Activated CD4-positive, CD25-positive, alpha-beta regulatory T cell treated with anti-CD3 and anti-CD28 coated beads, Interleukin-2, amount 50 U/mL, for 24 hours (primary cell): ENCODE results near the gene RABIF.
A peak's percentile ranks its signal among the peaks of the same experiment; 100 is the strongest.
"Not testable (repeated sequence)": the region's sequence is repeated elsewhere in the genome, so short reads cannot be mapped to it uniquely, and the experiment has no call there.

Experiments used
- ATAC-seq, 2 donors: fragments of 150-1000 bp; cut with Tn5 transposase; one replicate each; pipeline ENCODE4 v1.10.0; 2021; ENCODE audit warnings: mild to moderate bottlenecking in 1 of 2, moderate library complexity in 1 of 2

RABIF gene

GRCh38 chr1:202888531-202889360 lies at the start of gene RABIF:
TSS of gene RABIF (minus strand) at chr1:202889149. CDS start at chr1:202889098, 51 bp downstream.
- ATAC-seq = peak; percentile 91

- no peak for ATAC-seq
Observed at GRCh38 chr1:202938287-202938925, 49.5 kb upstream of the RABIF start.

DNA sequence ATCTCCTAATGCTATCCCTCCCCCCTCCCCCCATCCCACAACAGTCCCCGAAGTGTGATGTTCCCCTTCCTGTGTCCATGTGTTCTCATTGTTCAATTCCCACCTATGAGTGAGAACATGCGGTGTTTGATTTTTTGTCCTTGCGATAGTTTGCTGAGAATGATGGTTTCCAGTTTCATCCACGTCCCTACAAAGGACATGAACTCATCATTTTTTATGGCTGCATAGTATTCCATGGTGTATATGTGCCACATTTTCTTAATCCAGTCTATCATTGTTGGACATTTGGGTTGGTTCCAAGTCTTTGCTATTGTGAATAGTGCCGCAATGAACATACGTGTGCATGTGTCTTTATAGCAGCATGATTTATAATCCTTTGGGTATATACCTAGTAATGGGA lies 47.5 kb upstream of the RABIF start:
- ATAC-seq = not testable (repeated sequence)

GRCh38 chr1:202935844-202936243 lies 46.9 kb upstream of the RABIF start:
- no peak for ATAC-seq

GRCh38 chr1:202934755-202935154 lies 45.8 kb upstream of the RABIF start:
- ATAC-seq = no peak

DNA sequence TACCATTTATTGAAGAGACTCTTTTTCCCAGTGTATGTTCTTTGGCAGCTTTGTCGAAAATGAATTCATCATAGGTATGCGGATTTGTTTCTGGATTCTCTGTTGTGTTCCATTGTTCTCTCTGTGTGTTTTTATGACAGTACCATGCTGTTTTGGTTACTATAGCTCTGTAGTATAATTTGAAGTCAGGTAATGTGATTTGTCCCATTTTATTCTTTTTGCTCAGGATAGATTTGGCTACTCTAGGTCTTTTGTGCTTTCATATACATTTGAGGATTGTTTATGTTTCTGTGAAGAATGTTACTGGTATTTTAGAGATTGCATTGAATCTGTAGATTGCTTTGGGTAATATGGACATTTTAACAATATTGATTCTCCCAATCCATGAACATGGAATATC lies 43.5 kb upstream of the RABIF start:
- ATAC-seq = no peak

GRCh38 chr1:202926581-202927491 lies 37.9 kb upstream of the RABIF start, which contains the start of gene KLHL12:
TSS of gene KLHL12 (minus strand) at chr1:202927234. CDS start at chr1:202925162, 2,072 bp downstream.
- peak; percentile 96 for ATAC-seq

GRCh38 chr1:202923533-202923932 lies 34.6 kb upstream of the RABIF start:
- no peak for ATAC-seq

DNA sequence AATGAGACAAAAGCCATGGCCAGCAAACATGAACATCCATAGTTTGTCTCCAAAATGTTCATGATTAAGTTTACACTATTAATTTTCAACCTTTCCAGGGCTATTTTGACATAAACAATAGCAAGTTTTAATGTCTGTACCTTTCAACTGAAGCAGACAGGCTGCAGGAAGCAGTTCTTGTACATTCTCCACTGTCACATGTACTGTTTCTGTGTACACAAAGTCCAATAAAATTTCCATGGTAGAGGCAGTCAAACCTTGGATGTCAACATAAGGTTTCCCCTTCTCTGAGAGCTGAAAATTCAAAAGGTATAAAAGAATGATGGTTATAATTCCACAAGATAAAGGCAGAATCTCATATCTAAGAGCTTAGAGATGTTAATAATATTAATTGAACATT lies 30.7 kb upstream of the RABIF start:
- ATAC-seq = no peak

GRCh38 chr1:202915146-202915545 lies 26.2 kb upstream of the RABIF start:
- ATAC-seq = no peak

DNA sequence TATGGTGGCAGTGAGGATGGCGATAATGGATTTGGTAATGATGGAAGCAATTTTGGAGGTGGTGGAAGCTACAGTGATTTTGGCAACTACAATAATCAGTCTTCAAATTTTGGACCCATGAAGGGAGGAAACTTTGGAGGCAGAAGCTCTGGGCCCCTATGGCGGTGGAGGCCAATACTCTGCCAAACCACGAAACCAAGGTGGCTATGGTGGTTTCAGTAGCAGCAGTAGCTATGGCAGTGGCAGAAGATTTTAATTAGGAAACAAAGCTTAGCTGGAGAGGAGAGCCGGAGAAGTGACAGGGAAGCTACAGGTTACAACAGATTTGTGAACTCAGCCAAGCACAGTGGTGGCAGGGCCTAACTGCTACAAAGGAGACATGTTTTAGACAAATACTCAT lies 23.5 kb upstream of the RABIF start:
- ATAC-seq = not testable (repeated sequence)

DNA sequence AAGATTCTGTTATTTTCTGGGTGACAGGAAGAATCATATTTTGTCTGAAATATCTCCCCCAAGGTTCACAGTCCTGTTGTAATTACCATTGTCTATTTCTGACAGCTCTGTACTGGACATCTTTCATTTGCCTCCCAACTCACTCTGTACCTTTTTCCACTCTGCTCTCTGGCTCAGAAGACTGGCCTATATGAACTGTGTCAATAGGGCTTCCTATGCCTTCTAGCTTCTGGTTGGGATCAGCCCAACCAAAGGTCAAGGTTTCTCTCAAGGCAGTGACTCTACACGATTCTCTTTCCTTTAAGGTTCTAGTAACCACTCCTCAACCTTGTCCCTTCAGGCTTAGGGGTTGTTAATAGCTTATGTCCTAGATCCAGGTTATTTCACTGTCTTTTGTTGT lies 20.5 kb upstream of the RABIF start:
- ATAC-seq = no peak

DNA sequence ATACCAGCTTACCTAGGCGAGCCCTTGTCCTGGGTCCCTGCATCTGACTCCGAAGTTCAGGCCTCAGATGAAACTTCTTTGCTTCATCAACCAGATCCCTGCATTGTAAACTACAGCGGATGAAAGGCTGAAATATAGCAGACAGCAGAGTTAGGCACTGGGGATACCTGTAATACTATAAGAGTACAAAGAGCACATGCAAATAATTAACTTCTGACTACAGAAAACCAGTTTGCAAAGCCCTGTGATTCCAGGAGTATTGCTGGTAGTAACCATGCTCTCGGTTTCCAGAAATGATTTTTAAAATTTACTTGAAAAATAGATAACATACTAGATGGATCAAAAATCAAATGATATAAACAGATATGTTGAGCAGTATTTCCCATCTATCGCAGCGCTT lies 20.0 kb upstream of the RABIF start:
- ATAC-seq = no peak

- ATAC-seq = no peak
Observed at GRCh38 chr1:202905331-202905730, 16.4 kb upstream of the RABIF start.

DNA sequence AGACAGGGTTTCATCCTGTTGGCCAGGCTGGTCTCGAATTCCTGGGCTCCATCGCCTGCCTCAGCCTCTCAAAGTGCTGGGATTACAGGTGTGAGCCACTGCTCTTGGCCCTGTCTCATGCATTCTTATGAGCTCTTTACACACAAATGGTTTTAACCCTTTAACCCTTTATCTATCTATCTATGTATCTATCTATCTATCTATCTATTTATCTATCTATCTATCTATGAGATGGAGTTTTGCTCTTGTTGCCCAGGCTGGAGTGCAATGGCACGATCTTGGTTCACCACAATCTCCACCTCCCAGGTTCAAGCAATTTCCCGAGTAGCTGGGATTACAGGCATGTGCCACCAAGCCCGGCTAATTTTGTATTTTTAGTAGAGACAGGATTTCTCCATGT lies 14.9 kb upstream of the RABIF start:
- ATAC-seq = not testable (repeated sequence)

DNA sequence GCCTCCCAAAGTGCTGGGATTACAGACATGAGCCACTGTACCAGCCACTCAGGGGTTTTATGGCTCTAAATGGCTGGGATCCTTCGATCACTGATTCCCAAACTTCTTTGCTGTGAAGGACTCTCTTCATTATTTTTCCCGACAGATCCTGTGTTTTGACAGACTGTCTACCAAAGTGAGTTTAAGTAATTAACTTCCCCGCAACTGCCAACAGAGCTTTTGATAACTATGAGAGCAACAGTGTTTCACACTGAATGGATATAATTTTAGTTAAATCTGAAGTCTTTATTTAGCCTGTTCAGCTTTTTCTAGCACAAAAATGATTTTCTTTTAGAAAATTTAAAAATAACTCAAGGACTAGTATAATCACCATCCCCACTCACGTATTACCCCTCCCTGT lies 12.6 kb upstream of the RABIF start:
- no peak for ATAC-seq

DNA sequence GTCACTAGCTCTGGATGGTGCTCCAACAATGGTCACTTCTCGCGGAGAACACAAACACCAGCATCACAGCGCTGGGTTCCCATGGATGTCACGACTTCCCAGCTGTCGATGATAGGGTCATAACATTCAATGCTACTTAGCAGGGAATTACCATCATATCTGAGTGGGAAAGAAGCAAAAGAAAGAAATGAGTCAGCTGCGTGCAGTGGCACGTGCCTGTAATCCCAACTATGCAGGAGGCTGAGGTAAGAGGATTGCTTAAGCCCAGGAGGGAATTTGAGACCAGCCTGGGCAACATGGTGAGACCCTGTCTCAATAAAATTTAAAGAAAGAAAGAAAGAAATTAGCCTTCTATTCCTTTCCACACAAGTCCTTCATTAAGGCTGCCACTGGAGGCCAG lies 3.6 kb upstream of the RABIF start:
- no peak for ATAC-seq

- ATAC-seq = no peak
Observed at GRCh38 chr1:202890392-202890791, 1.4 kb upstream of the RABIF start.

GRCh38 chr1:202888221-202888530 lies 773 bp downstream of the RABIF start:
- no peak for ATAC-seq

GRCh38 chr1:202880961-202881460 lies 7.9 kb downstream of the RABIF start:
- ATAC-seq = no peak

GRCh38 chr1:202880062-202880461 lies 8.9 kb downstream of the RABIF start:
- no peak for ATAC-seq

GRCh38 chr1:202879128-202879527 lies 9.8 kb downstream of the RABIF start:
- no peak for ATAC-seq

GRCh38 chr1:202873026-202873425 lies 15.9 kb downstream of the RABIF start:
- ATAC-seq = no peak
